Measurements from ENCODE around the gene RBMS3.

The RBMS3 gene

GRCh38 chr3:29527246-29527645 lies 246.4 kb downstream of the RBMS3 start:
- DNase-seq, result no peak
- in situ Hi-C loops (cut with HindIII; ENCODE audit: low pct_ligation_motif_present, low pct_unique_long_range_greater_than_20kb, low sequenced_read_pairs), result no loop called here

- in situ Hi-C loops (cut with HindIII; ENCODE audit: low pct_ligation_motif_present, low pct_unique_long_range_greater_than_20kb, low sequenced_read_pairs), result no loop called here
Measured at GRCh38 chr3:29531644-29532043, 250.8 kb downstream of the RBMS3 start.

GRCh38 chr3:29532473-29532872 lies 251.6 kb downstream of the RBMS3 start:
- in situ Hi-C loops (cut with HindIII; ENCODE audit: low pct_ligation_motif_present, low pct_unique_long_range_greater_than_20kb, low sequenced_read_pairs), result no loop called here
- no peak for DNase-seq

More at GRCh38 chr3:29531644-29532043, 250.8 kb downstream of the RBMS3 start:
- DNase-seq, result no peak

GRCh38 chr3:29534006-29534405 lies 253.1 kb downstream of the RBMS3 start:
- DNase-seq, result no peak
- in situ Hi-C loops (cut with HindIII; ENCODE audit: low pct_ligation_motif_present, low pct_unique_long_range_greater_than_20kb, low sequenced_read_pairs), result no loop called here

- in situ Hi-C loops (cut with HindIII; ENCODE audit: low pct_ligation_motif_present, low pct_unique_long_range_greater_than_20kb, low sequenced_read_pairs), result no loop called here
Measured at GRCh38 chr3:29536016-29536758, 255.3 kb downstream of the RBMS3 start.

GRCh38 chr3:29537889-29538609 lies 257.2 kb downstream of the RBMS3 start:
- in situ Hi-C loops (cut with HindIII; ENCODE audit: low pct_ligation_motif_present, low pct_unique_long_range_greater_than_20kb, low sequenced_read_pairs), result no loop called here
- no peak for DNase-seq

More at GRCh38 chr3:29536016-29536758, 255.3 kb downstream of the RBMS3 start:
- no peak for DNase-seq

- in situ Hi-C loops (cut with HindIII; ENCODE audit: low pct_ligation_motif_present, low pct_unique_long_range_greater_than_20kb, low sequenced_read_pairs), result no loop called here
Measured at GRCh38 chr3:29538610-29538958, 257.7 kb downstream of the RBMS3 start.

GRCh38 chr3:29540544-29540943 lies 259.7 kb downstream of the RBMS3 start:
- DNase-seq, result no peak
- in situ Hi-C loops (cut with HindIII; ENCODE audit: low pct_ligation_motif_present, low pct_unique_long_range_greater_than_20kb, low sequenced_read_pairs), result no loop called here

More at GRCh38 chr3:29538610-29538958, 257.7 kb downstream of the RBMS3 start:
- DNase-seq, result no peak

- in situ Hi-C loops (cut with HindIII; ENCODE audit: low pct_ligation_motif_present, low pct_unique_long_range_greater_than_20kb, low sequenced_read_pairs), result no loop called here
Measured at GRCh38 chr3:29544701-29545363, 264.0 kb downstream of the RBMS3 start.

GRCh38 chr3:29545615-29546014 lies 264.7 kb downstream of the RBMS3 start:
- in situ Hi-C loops (cut with HindIII; ENCODE audit: low pct_ligation_motif_present, low pct_unique_long_range_greater_than_20kb, low sequenced_read_pairs), result no loop called here
- no peak for DNase-seq

More at GRCh38 chr3:29544701-29545363, 264.0 kb downstream of the RBMS3 start:
- DNase-seq, result no peak

- no peak for DNase-seq
- in situ Hi-C loops (cut with HindIII; ENCODE audit: low pct_ligation_motif_present, low pct_unique_long_range_greater_than_20kb, low sequenced_read_pairs), result no loop called here
Measured at GRCh38 chr3:29552051-29552450, 271.2 kb downstream of the RBMS3 start.

GRCh38 chr3:29554566-29554965 lies 273.7 kb downstream of the RBMS3 start:
- in situ Hi-C loops (cut with HindIII; ENCODE audit: low pct_ligation_motif_present, low pct_unique_long_range_greater_than_20kb, low sequenced_read_pairs), result no loop called here
- DNase-seq, result no peak

GRCh38 chr3:29555590-29555989 lies 274.7 kb downstream of the RBMS3 start:
- DNase-seq, result no peak
- in situ Hi-C loops (cut with HindIII; ENCODE audit: low pct_ligation_motif_present, low pct_unique_long_range_greater_than_20kb, low sequenced_read_pairs), result no loop called here

GRCh38 chr3:29557186-29557585 lies 276.3 kb downstream of the RBMS3 start:
- in situ Hi-C loops (cut with HindIII; ENCODE audit: low pct_ligation_motif_present, low pct_unique_long_range_greater_than_20kb, low sequenced_read_pairs), result no loop called here
- no peak for DNase-seq

GRCh38 chr3:29557825-29558224 lies 277.0 kb downstream of the RBMS3 start:
- no peak for DNase-seq

GRCh38 chr3:29559741-29560465 lies 279.0 kb downstream of the RBMS3 start:
- no peak for DNase-seq
- in situ Hi-C loops (cut with HindIII; ENCODE audit: low pct_ligation_motif_present, low pct_unique_long_range_greater_than_20kb, low sequenced_read_pairs), result no loop called here

More at GRCh38 chr3:29557825-29558224, 277.0 kb downstream of the RBMS3 start:
- in situ Hi-C loops (cut with HindIII; ENCODE audit: low pct_ligation_motif_present, low pct_unique_long_range_greater_than_20kb, low sequenced_read_pairs), result no loop called here

- DNase-seq, result no peak
- in situ Hi-C loops (cut with HindIII; ENCODE audit: low pct_ligation_motif_present, low pct_unique_long_range_greater_than_20kb, low sequenced_read_pairs), result no loop called here
Measured at GRCh38 chr3:29561651-29562149, 280.8 kb downstream of the RBMS3 start.

- in situ Hi-C loops (cut with HindIII; ENCODE audit: low pct_ligation_motif_present, low pct_unique_long_range_greater_than_20kb, low sequenced_read_pairs), result no loop called here
- no peak for DNase-seq
Measured at GRCh38 chr3:29565236-29565635, 284.4 kb downstream of the RBMS3 start.

GRCh38 chr3:29567501-29567900 lies 286.6 kb downstream of the RBMS3 start:
- in situ Hi-C loops (cut with HindIII; ENCODE audit: low pct_ligation_motif_present, low pct_unique_long_range_greater_than_20kb, low sequenced_read_pairs), result no loop called here

More at GRCh38 chr3:29567501-29567900, 286.6 kb downstream of the RBMS3 start:
- DNase-seq, result no peak
